MM.1S (cell line): ENCODE data around the gene CENPW.

Experiments used
- DNase-seq: peaks from one replicate; pipeline ENCODE4 v3.0.0-alpha.2; 2015
- H2AFZ ChIP-seq: fragments of 300-600 bp; sonication (generic); 2 replicates; pipeline ENCODE4 v1.6.0; 2016; ENCODE audit warnings: antibody characterized with exemption, low read length
- H3F3A ChIP-seq: fragments of 300-600 bp; sonication (generic); 2 replicates; pipeline ENCODE4 v1.6.1; 2016; ENCODE audit warnings: mild to moderate bottlenecking, antibody characterized with exemption, low read length, moderate library complexity, mixed read lengths; ENCODE audit not compliant: insufficient read depth
- H3K27ac ChIP-seq: fragments of 300-600 bp; sonication (generic); 2 replicates; pipeline ENCODE4 v1.5.1; 2016; ENCODE audit warnings: mild to moderate bottlenecking, low read length
- H3K27me3 ChIP-seq: fragments of 300-600 bp; sonication (generic); replicated peaks from 2 replicates; pipeline ENCODE4 v1.6.0; 2016; ENCODE audit warnings: low read length; ENCODE audit not compliant: insufficient read depth
- H3K36me3 ChIP-seq: fragments of 300-600 bp; sonication (generic); replicated peaks from 2 replicates; pipeline ENCODE4 v1.6.1; 2016; ENCODE audit warnings: mild to moderate bottlenecking, low read length, mixed read lengths; ENCODE audit not compliant: insufficient read depth
- H3K4me1 ChIP-seq: fragments of 300-600 bp; sonication (generic); 2 replicates; pipeline ENCODE4 v1.6.1; 2016; ENCODE audit warnings: low read length, mixed read lengths
- H3K4me2 ChIP-seq: fragments of 300-600 bp; sonication (generic); 2 replicates; pipeline ENCODE4 v1.6.0; 2016; ENCODE audit warnings: low read depth, low read length
- H3K4me3 ChIP-seq: fragments of 300-600 bp; sonication (generic); 2 replicates; pipeline ENCODE4 v1.5.1; 2016; ENCODE audit warnings: low read length, mixed read lengths
- H3K79me2 ChIP-seq: fragments of 300-600 bp; sonication (generic); 2 replicates; pipeline ENCODE4 v1.6.1; 2016; ENCODE audit warnings: mixed run types, low read length, mixed read lengths
- H3K9ac ChIP-seq: fragments of 300-600 bp; sonication (generic); 2 replicates; pipeline ENCODE4 v1.6.1; 2016; ENCODE audit warnings: low read length, mixed read lengths
- H3K9me2 ChIP-seq: fragments of 300-600 bp; sonication (generic); replicated peaks from 2 replicates; pipeline ENCODE4 v1.6.1; 2016; ENCODE audit warnings: mild to moderate bottlenecking, low read length, mixed read lengths; ENCODE audit not compliant: insufficient read depth
- H3K9me3 ChIP-seq: fragments of 300-600 bp; sonication (generic); replicated peaks from 2 replicates; pipeline ENCODE4 v1.6.1; 2016; ENCODE audit warnings: mild to moderate bottlenecking, low read length, mixed read lengths; ENCODE audit not compliant: insufficient read depth
- H4K20me1 ChIP-seq: fragments of 300-600 bp; sonication (generic); 2 replicates; pipeline ENCODE4 v1.6.1; 2016; ENCODE audit warnings: mild to moderate bottlenecking, low read length, moderate library complexity, mixed read lengths; ENCODE audit not compliant: insufficient read depth
- EZH2 ChIP-seq: fragments of 300-600 bp; sonication (generic); optimal IDR thresholded peaks from 2 replicates; pipeline ENCODE3; 2017; ENCODE audit warnings: low read depth, mild to moderate bottlenecking, antibody characterized with exemption, low read length, mixed read lengths
- EZH2phosphoT487 ChIP-seq: fragments of 300-600 bp; sonication (generic); IDR thresholded peaks from 2 replicates; pipeline ENCODE4 v1.6.1; 2018; ENCODE audit warnings: antibody characterized with exemption, low read length
- TF ChIP-seq, protein P1 (sequence below): fragments of 300-600 bp; sonication (generic); IDR thresholded peaks from 2 replicates; pipeline ENCODE4 v1.5.1; 2016; ENCODE audit warnings: antibody characterized with exemption, low read length, mixed read lengths

CENPW gene

DNA sequence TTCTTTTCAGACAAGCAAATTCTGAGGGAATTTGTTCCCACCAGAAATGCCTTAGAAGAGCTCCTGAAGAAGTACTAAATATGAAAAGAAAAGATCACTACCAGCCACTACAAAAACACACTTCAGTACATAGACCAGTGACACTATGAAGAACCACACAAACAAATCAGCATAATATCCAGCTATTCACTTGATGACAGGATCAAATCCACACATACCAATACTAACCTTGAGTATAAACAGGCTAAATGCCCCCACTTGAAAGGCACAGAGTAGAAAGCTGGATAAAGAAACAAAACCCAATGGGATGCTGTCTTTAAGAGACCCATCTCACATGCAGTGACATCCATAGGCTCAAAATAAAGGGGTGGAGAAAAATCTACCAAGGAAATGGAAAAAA is 43.3 kb downstream of the CENPW start:
- no peaks in the 10 kb centered on the region for H3K9me3 ChIP-seq
- H3K79me2 ChIP-seq, result no peaks in the 10 kb centered on the region
- no peaks in the 10 kb centered on the region for H3K9me2 ChIP-seq
- no peaks in the 10 kb centered on the region for H4K20me1 ChIP-seq
- H3K4me1 ChIP-seq, result no peaks in the 10 kb centered on the region
- no peaks in the 10 kb centered on the region for H3K36me3 ChIP-seq
- no peak overlapping the region for H3K9ac ChIP-seq
- no peak overlapping the region for H2AFZ ChIP-seq
- H3K27ac ChIP-seq, result no peak overlapping the region
- no peaks in the 10 kb centered on the region for H3F3A ChIP-seq
- H3K4me3 ChIP-seq, result no peak overlapping the region
- no peak overlapping the region for H3K4me2 ChIP-seq
- no peak for TF ChIP-seq EZH2phosphoT487
- H3K27me3 ChIP-seq, result no peaks in the 10 kb centered on the region
- DNase-seq, result no peak

DNA sequence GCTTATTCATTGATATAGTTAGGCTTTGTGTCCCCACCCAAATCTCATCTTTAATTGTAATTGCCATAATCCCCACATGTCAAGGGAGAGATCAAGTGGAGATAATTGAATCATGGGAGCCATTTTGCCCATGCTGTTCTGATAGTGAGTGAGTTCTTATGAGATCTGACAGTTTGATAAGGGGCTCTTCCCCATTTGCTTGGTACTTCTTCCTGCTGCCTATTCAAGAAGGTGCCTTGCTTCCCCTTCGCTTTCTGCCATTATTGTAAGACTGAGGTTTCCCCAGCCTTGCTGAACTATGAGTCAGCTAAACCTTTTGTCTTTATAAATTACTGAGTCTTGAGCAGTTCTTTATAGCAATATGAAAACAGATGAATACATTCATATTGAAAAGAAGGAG is 45.6 kb downstream of the CENPW start:
- Histone ChIP-seq H3K27ac (no peak overlapping the region), H3K9ac (no peak overlapping the region), H3K4me3 (no peak overlapping the region), H4K20me1 (no peaks in the 10 kb centered on the region), H3K4me2 (no peak overlapping the region), H2AFZ (no peak overlapping the region), H3K79me2 (no peaks in the 10 kb centered on the region), H3K36me3 (no peaks in the 10 kb centered on the region), H3K4me1 (no peaks in the 10 kb centered on the region), H3K9me3 (no peaks in the 10 kb centered on the region), H3K27me3 (no peaks in the 10 kb centered on the region), H3F3A (no peaks in the 10 kb centered on the region), H3K9me2 (no peaks in the 10 kb centered on the region)
- no peak for TF ChIP-seq EZH2phosphoT487
- TF ChIP-seq, protein P1, sequence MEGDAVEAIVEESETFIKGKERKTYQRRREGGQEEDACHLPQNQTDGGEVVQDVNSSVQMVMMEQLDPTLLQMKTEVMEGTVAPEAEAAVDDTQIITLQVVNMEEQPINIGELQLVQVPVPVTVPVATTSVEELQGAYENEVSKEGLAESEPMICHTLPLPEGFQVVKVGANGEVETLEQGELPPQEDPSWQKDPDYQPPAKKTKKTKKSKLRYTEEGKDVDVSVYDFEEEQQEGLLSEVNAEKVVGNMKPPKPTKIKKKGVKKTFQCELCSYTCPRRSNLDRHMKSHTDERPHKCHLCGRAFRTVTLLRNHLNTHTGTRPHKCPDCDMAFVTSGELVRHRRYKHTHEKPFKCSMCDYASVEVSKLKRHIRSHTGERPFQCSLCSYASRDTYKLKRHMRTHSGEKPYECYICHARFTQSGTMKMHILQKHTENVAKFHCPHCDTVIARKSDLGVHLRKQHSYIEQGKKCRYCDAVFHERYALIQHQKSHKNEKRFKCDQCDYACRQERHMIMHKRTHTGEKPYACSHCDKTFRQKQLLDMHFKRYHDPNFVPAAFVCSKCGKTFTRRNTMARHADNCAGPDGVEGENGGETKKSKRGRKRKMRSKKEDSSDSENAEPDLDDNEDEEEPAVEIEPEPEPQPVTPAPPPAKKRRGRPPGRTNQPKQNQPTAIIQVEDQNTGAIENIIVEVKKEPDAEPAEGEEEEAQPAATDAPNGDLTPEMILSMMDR, result no peak
- DNase-seq, result no peak

DNA sequence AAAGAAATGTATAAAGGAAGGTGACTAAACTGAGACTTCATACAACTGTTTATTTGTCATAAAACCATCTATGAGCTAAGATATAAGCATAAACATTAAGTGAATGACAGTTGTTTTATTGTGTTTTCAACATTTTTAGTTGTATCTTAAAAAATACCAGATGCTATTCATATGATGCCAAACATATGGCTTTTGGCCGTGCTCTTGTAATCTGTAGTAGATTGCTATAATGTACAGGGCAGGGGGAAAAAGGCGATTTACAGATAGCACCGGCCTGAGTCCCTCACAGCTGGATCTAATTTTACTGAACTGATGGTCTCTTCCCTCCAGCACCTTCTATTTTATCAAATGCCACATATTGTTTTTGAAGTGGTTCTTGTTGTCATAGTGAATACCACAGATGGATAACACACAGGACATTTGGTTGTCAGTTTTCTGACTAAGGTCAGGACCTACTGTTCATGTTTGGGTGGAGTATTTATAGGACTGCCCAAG is 48.2 kb downstream of the CENPW start:
- H2AFZ ChIP-seq, result no peak overlapping the region
- H3K4me1 ChIP-seq, result no peaks in the 10 kb centered on the region
- H3K79me2 ChIP-seq, result no peaks in the 10 kb centered on the region
- no peaks in the 10 kb centered on the region for H3K27me3 ChIP-seq
- H3K4me2 ChIP-seq, result no peak overlapping the region
- H3K9ac ChIP-seq, result no peak overlapping the region
- no peaks in the 10 kb centered on the region for H4K20me1 ChIP-seq
- no peaks in the 10 kb centered on the region for H3F3A ChIP-seq
- no peaks in the 10 kb centered on the region for H3K9me2 ChIP-seq
- no peak for DNase-seq
- H3K4me3 ChIP-seq, result no peak overlapping the region
- no peaks in the 10 kb centered on the region for H3K9me3 ChIP-seq
- no peak for TF ChIP-seq EZH2phosphoT487
- no peak for TF ChIP-seq EZH2
- TF ChIP-seq, protein P1, result no peak
- H3K36me3 ChIP-seq, result no peaks in the 10 kb centered on the region
- no peak overlapping the region for H3K27ac ChIP-seq

DNA sequence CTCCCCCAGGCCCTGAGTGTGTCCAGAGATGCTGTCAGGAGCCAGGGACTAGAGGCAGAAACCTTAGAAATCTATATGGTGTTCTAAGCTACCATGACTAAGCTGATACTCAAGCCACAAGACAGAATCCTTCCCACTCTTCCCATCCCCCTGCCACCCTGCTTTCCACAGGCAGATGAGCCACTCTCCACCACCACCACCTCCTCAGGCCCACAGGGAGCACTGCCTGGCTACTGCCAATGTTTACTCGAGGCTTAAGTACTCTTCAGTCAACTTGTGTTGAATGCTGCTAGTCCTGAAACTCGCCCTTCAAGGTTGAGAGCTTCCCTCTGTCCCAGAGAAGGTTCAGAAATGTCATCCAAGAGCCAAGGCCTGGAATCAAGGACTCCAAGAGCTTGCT is 56.2 kb downstream of the CENPW start:
- Histone ChIP-seq H3K9me2 (no peaks in the 10 kb centered on the region), H3K27me3 (no peaks in the 10 kb centered on the region), H3K36me3 (no peaks in the 10 kb centered on the region), H2AFZ (no peak overlapping the region), H3K4me2 (no peak overlapping the region), H4K20me1 (no peaks in the 10 kb centered on the region), H3K9ac (no peak overlapping the region), H3K27ac (no peak overlapping the region), H3K4me1 (no peaks in the 10 kb centered on the region), H3K79me2 (no peaks in the 10 kb centered on the region), H3F3A (no peaks in the 10 kb centered on the region), H3K4me3 (no peak overlapping the region), H3K9me3 (no peaks in the 10 kb centered on the region)
- TF ChIP-seq, protein P1, result no peak
- no peak for TF ChIP-seq EZH2phosphoT487
- TF ChIP-seq EZH2, result no peak
- DNase-seq, result no peak
